ENCODE data around the gene ZNF280B. TPM values are rescaled to one million over a fixed set of nuclear protein-coding genes. Genes with fewer than 3 reads are reported as not detected.

The ZNF280B gene
- total RNA-seq, 1 experiment from 2014 or later: 8.2 TPM

DNA sequence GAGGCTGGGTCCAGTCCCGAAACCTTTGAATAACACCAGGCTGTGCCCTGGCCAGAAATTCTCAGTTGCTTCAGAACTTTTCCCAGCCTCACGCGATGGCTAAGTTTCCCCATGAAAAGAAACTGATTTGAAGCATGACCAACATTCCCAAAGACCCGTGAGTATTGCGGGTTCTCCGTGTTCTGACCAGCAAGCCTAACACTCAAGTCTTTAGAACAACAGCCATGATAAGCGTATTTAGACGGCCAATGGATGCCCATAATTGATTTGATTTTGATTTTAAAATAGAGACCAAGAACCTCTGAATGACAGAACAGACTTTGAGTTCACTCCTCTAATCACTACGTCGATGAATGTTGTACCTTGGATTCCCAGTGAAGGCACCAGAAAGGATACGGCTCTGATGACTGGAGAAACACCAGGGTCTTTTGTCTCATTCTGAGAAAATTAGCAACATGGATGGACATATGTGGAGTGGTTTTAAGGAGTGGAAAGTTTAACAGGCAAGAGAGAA is 43.9 kb downstream of the ZNF280B start:
- Histone ChIP-seq H4K8ac (replicated peaks; ENCODE audit: insufficient read length, low read depth, low read length) (no peak overlapping the region), H3K23me2 (ENCODE audit: insufficient read length, low read depth, low read length, poor library complexity, severe bottlenecking) (no peaks in the 10 kb centered on the region), H3K23ac (ENCODE audit: insufficient read length, low read depth, low read length) (no peak overlapping the region), H3K14ac (ENCODE audit: insufficient read depth, low read length) (no peak overlapping the region), H2BK12ac (ENCODE audit: insufficient read length, low read depth, low read length) (no peak overlapping the region), H3K9ac (ENCODE audit: extremely low read depth, insufficient read length, low read length) (no peak overlapping the region), H4K91ac (ENCODE audit: insufficient read length, low read depth, low read length) (no peak overlapping the region), H3K4ac (ENCODE audit: low read depth, low read length) (no peak overlapping the region), H3K27me3 (ENCODE audit: insufficient read depth, low read length) (peaks cover 7% of the 10 kb centered on the region), H3K79me2 (ENCODE audit: insufficient read depth, low read length) (no peaks in the 10 kb centered on the region), H2BK15ac (ENCODE audit: low read depth, low read length) (no peak overlapping the region), H3K4me2 (ENCODE audit: insufficient read depth, insufficient read length, low read length) (no peak overlapping the region), H3K27ac (ENCODE audit: insufficient read length, low read depth, low read length) (no peak overlapping the region), H3K56ac (ENCODE audit: insufficient read length, low read depth, low read length) (no peak overlapping the region), H3K9me3 (ENCODE audit: control insufficient read depth, low read depth, low read length) (peaks cover 5% of the 10 kb centered on the region), H2AK5ac (ENCODE audit: insufficient read length, low read length) (no peak overlapping the region), H2BK5ac (ENCODE audit: insufficient read length, low read length) (no peak overlapping the region), H3K18ac (ENCODE audit: insufficient read length, low read depth, low read length) (no peak overlapping the region), H3K4me1 (ENCODE audit: insufficient read depth, low read length) (no peaks in the 10 kb centered on the region), H3K79me1 (ENCODE audit: insufficient read depth, low read depth, low read length, poor library complexity, severe bottlenecking) (no peaks in the 10 kb centered on the region), H2BK120ac (ENCODE audit: low read depth, low read length, poor library complexity, severe bottlenecking) (no peak overlapping the region), H3T11ph (ENCODE audit: low read length) (no peak overlapping the region), H2AFZ (ENCODE audit: low read length) (no peak overlapping the region), H4K20me1 (ENCODE audit: control insufficient read depth, insufficient read depth, insufficient read length) (no peaks in the 10 kb centered on the region), H2BK20ac (ENCODE audit: low read depth, low read length, poor library complexity, severe bottlenecking) (no peak overlapping the region), H4K5ac (ENCODE audit: insufficient read length, low read depth, low read length) (no peak overlapping the region)
- no peak overlapping the region for H3K4me3 Mint-ChIP-seq
- H3K27ac Mint-ChIP-seq: no peak overlapping the region
- no CpG with 5 or more reads among the region's 11 CpGs for WGBS (ENCODE audit: extremely low coverage, insufficient read length, low lambda C conversion rate)
- no peak for DNase-seq
- H3K9me3 Mint-ChIP-seq: peaks cover 28 to 35% of the 10 kb centered on the region in 2 experiments
- TF ChIP-seq, protein P1, sequence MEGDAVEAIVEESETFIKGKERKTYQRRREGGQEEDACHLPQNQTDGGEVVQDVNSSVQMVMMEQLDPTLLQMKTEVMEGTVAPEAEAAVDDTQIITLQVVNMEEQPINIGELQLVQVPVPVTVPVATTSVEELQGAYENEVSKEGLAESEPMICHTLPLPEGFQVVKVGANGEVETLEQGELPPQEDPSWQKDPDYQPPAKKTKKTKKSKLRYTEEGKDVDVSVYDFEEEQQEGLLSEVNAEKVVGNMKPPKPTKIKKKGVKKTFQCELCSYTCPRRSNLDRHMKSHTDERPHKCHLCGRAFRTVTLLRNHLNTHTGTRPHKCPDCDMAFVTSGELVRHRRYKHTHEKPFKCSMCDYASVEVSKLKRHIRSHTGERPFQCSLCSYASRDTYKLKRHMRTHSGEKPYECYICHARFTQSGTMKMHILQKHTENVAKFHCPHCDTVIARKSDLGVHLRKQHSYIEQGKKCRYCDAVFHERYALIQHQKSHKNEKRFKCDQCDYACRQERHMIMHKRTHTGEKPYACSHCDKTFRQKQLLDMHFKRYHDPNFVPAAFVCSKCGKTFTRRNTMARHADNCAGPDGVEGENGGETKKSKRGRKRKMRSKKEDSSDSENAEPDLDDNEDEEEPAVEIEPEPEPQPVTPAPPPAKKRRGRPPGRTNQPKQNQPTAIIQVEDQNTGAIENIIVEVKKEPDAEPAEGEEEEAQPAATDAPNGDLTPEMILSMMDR (conservative IDR thresholded peaks at IDR 0.05): no peak
- H3K4me1 Mint-ChIP-seq: peaks cover 0 to 2% of the 10 kb centered on the region in 2 experiments; a peak in 1 of 4 replicates
- peaks cover 0 to 6% (median 4%) of the 10 kb centered on the region in 3 experiments; a peak in 3 of 7 replicates for H3K36me3 Mint-ChIP-seq (ENCODE audit: insufficient read depth in 1 of 3, low read depth in 3 of 3)
- peaks cover 100% of the 10 kb centered on the region for H3K27me3 Mint-ChIP-seq (ENCODE audit: low read depth)
